ENCODE data around the gene C1QTNF7.

Gene C1QTNF7

DNA sequence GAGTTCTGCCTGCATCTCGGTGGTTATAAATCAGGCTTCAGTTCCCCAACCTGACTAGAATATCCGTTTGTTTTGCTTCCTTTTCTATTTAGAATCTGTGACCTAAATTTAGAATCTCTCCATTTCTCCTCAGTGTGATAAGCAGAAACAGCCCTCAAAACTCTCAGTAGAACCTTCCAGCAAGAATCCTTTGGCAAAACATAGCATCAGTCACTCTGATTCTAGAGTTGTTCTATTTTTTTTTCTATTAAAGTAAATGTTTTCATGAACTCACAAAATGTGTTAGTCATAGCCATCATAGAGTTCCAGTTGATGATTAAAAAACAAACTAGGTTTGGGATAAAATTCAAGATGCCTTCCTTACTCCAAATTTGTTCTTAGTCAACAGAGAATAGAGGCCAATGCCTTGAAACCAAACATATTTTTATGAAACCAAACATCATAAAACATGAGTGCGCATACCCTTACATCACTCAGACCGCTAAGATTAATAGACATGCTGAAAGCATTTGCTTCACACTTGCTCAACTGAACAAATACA, 13.2 kb upstream of the C1QTNF7 start:
- no peak for DNase-seq

DNA sequence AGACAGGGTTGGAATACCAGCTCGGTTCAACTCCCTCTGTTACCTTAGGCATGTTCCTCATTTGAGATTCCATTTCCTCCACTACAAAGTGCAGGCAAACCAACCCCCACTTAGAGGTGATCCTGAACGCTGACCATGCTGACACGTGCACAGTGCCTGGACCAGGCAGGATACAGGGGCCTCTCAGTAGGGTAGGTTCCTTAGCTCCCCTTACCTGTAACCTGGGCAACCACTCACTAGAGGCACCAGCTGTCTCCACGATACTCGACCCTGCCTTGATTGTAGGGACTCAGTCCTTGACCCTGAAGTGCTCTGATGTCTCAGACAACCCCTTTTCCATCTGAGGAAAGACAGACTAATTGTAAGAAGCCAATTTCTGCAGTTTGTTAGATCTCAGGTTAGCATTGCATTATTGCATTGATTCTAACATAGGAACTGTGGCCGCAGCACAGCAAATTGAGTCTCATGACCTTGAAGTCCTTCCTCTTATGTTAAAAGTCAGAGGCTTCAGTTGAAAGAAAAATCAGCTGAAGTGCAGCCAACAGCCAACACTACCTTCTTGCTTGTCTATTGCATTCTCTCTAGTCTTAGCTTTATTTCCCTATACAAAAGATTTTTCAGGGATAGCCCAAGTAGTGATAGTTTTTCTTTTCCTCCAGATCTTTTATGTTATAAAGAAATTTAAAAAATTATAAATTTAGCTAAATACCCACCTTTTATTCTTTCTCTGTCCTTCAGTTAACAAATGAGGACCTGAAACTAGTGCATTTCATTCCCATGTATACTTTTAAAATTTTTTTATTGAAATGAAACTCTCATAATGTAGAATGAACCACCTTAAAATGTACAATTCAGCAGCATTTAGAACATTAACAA, 11.2 kb upstream of the C1QTNF7 start:
- DNase-seq: no peak

DNA sequence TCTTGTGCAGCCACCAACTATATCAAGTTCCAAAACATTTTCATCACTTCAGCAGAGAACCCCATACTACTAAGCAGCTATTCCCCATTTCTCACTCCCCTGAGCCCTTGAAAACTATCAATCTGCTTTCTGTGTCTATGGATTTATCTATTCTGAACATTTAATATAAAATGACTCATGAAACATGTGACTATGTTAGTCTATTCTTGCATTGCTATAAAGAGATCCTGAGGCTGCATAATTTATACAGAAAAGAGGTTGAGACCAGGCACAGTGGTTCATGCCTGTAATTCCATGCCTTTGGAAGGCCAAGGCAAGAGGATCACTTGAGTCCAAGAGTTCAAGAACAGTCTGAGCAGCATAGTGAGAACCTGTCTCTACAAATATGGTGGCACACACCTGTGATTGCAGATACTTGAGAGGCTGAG, 10.6 kb upstream of the C1QTNF7 start:
- no peak for DNase-seq

DNA sequence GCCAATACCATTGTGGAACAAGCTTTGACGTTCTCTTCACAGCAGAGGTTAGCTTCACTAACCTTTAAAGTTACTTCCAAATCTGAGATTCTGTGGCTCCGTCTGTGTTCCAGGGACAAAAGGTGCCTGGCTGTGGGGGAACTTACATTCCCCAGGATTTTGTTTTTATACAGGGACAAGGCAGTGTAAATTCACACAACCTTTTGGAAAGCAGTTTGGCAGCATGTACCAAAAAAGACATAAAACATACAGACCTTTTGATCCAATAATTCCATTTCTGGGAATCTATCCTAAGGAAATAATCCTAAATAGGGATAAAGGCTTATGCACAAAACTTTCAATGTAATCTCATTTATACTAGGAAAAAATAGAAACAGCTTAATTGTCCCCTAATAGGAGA, 8.9 kb upstream of the C1QTNF7 start:
- no peak for DNase-seq

DNA sequence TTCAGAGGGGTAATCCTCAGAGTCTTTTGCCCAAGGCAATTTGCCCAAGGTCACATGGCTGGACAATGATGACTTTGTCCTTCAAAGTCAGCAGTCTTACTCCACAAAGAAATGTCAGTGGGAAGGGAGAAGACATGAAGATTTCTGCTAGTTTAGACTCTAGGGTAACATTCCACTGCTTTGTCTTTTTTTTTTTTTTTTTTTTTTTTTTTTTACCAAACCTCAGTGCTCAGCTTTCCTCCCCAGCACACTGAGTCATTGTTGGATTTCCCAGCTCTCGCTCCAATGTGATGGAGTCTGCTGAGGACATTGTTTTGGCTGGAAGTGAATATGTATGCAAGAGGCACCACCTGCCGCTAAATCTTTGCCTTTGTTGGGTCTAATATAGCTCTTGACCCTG, 7.2 kb upstream of the C1QTNF7 start:
- peak; percentile 70 for DNase-seq

DNA sequence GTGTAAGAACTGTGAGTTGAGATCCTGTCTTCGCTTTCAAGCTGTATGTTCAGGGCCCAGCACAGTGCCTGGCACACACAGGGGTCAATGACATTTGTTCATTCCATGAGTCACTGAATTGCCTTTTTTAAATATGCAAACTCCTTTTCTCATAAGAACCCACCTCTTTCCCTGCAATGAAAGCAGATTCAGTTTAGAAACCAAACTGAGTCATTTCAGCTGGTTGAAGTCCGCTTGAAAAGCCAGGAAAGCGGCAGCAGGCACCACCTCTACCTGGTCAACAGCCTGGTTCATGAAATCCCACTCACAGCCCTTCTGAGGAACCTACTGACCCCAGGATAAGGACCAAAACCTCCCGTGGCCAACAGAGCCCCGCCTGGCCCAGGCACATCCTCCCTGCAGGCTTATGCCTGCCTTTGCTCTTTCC, 4.5 kb upstream of the C1QTNF7 start:
- DNase-seq: no peak

DNA sequence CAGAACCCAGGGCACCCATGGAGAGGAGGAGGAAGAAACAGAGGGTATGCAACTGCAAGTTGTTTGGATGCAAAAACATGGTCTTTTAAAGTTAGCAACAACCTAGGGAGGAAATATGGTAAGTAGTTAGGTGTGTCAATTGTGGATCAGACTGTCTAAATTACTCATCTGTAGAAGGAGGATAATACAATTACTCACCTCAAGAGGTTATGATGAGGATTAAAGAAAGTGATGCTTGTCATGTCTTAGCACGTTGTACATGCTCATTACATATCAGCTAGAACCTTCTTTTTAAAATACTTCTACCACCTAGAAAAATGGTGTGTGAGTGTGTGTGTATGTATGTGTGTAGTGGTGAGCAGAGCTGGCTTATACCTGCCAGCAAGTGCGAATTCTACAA, 2.3 kb upstream of the C1QTNF7 start:
- no peak for DNase-seq

DNA sequence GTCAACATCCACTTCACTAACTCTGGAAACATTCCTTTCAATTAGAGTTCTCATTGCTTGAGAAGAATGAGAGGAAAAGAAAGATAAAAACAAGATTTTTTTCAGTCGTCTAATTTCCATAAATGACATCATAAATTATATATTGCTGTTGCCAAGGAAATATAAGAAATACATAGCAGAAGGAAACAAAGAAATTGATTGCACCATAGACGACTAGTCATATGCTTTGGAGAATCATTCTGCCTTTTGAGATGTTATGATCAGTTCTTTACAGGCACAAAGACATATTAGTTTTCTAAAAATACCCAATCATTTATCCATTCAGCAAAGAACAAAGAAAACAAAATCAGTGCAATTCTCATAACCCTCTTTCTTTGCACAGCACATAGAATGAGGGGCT, 672 bp upstream of the C1QTNF7 start:
- peak; percentile 4 for DNase-seq

DNA sequence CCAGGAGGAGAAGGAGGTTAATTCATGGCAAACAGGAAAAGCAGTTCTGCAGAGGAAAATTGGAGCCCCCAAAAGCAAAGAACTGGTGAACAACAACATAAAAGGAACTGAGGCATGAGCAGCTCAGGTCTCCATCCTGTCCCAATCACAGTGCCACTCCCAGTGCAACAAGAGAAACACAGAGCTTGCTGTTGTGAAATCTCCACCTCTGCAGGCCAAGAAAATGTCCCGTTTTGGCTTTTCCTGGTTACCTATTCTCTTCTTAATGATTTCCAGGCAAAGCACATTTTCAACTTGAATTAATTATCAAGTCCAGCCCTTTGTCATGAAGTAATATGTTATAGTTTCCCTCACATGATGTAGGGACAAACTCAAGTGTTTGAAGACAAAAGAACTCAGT, 778 bp downstream of the C1QTNF7 start:
- no peak for DNase-seq

DNA sequence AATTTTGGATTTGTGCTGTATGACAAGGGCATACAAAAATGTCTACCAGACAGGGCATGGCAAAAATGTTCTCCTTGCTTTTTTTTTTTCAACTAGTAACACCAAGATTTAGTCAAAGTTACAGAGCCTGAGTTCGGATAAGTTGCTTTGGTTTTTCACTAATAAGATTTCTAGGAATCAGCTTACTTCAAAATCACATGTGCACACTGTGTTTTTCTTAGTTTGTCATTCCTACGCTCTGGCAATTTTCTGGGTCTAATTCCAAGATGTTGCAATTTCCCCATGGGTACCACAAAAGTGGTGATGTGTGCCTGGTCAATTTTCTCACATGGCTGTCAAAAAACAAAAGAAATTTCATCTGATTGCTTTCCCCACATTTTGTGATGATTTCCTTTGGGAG, 6.3 kb downstream of the C1QTNF7 start:
- DNase-seq: no peak

DNA sequence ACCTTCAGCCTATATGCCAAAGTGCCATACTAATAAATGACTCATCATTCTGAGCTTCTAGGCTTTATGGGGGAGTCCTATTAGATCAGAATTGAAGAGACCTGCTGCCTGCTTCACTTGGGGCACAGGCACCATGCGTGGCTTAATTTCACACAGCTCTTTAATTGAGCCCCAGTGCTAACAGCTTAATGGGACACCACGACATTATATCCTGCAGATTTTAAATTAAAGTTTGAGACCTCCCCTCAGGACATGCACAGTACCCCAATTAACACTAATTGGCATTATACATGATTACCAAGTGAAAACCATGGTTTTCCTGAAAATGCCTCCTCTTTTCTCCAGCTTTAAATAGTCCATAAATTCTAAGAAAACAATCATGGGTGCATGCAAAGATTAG, 6.8 kb downstream of the C1QTNF7 start:
- no peak for DNase-seq

DNA sequence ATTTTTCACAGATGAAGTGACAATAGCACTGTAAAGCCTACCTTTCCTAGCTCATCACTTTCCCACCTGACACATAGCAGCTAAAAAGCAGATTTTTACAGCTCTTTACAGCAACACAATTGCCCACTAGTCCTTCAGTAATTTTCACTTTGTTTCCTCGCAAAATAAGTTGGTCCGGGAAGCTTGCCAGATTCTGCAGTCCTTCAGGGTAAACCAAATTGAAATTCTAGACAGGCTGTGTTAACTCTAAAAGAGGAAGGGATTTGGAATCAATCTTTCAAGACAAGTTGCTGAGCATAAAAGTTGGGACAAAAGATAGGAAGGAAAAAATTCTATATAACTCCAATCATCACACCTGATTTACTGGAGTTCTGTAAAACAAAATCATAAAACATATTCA, 8.7 kb downstream of the C1QTNF7 start:
- DNase-seq: no peak

DNA sequence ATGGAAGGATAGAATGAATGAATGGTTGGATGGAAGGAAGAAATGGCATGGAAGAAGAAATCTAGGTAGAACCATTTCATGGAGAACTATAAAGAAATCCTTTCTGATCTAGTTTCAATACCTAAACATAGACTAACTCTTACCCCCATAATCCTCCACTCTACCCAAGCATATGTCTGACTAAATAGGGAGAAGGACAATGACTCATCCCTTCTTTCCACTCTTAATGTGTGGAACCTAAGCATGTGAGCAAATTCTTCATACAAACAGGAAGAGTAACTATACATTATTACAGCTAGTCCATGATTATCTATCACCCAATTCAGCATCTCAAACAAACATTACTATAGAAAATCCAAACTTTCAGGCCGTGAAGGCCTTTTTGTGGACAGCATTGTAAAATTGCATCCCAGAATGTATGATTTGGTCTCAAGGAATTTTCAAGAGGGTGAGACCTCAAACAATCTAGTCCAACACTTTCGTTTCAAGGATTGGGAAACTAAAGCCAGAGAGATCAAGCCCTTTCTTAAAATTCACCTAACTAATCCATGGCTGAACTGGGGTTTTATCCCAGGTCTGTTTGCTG, 11.2 kb downstream of the C1QTNF7 start:
- peak; percentile 60 for DNase-seq

DNA sequence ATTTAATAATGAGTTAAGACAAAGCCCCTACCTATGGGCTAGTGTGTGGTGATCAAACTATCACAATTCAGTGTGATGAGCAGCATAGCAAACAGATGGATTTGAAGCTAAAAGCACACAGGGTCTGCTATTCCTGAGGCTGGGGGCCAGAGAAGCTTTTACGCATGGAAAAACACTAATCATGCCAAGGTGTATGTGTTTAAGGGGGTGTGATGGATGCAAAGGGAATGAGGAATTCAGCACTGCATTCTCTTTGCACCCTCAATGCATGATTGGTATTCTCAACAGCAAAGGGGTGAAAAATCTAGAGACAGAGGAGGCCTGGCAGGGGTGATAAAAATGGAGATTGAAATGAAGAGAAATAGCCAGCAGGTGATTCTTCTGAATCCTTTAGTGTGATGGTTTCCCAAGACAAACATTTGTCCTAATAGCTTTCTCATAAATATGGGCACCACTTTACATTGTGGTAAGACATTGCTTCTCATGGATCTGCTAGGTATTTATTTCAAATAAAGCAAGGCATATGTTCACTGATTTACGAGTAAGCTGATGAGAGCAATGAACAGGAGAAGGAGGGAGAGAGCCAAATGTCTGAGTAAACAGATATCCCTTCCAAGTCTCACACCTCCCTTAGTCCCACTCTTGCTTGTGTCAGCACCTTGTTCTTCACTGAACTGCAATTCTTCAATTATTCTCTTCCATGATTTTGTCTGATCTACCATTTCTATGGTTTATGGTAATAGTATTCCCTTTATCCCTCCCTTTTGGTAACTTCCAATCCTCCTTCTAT, 15.7 kb downstream of the C1QTNF7 start:
- no peak for DNase-seq

DNA sequence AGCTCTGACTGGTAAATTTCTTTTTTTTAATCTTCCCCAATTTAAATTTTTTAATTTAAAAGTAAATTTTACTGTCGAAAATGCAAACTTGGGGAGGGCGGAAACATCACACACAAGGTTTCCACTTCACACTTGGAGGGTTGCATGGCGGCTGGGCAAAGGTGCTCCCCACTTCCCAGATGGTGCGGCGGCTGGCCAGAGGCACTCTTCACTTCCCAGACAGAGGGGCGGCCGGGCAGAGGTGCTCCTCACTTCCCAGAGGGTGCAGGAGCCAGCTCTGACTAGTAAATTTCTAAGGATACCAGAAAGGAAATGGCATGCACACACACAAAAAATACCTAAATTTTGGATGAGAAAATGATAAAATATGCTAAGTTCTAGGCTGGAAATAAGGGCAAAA, 16.4 kb downstream of the C1QTNF7 start:
- no peak for DNase-seq

DNA sequence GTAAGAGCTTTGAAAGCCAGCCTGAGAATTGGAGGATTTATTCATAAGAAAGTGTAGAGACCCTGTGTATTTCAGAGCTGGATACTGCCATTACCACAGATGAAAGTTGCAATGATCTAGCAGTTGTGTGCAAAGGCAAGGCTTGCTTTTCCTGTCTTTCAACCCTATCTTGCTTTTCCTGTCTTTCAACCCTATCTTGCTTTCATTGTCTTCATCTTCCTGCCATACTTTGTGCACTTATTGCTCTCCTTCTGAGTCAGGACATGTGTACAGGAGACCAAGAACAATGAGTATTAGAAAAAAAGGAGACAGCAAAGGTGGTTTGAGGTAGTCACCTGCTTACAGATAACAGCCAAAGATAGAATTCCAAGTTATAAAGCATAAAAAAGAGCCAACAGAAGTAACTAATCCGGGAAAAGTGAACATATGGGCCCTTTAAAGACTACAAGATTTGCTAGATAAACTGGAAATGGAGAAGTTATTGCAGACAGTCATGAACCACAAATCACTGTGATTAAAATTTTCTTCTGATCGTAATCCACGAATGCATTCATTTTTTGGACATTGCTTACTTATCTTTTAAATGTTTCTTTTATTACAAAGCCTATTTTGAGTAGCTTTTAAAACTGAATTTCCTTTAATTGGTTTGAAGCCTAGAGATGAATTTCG, 17.2 kb downstream of the C1QTNF7 start:
- no peak for DNase-seq

DNA sequence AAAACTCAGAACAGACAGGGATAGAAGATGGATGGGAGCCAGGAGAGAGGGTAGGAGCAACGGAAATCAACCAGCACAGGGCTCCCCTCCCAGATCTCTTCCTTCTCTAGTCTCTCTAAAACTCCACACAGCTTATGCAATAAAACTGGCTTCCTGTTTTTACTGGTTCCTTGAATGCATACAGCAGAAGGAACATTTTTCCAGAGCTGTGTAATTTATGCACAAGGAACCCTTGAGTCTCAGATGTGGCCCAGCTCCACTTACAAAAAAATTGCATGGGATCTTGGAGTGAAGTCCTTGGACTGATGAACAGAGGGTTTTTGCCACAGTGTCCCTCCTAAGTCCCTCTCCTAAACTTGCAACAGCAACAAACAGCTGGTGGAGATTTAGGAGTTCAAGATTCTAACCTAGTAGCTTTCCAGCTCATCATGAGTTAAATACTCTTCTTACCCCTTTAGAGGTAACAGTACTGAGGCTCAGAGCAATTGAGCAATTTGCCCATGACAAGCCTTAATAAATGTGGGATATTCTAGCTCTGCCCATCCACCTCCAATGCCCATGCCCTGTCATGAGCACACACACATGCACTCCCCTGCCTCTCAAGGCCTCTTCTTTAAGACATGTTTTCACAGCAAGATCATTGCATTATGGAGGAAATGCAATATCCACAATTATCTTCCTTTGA, 23.5 kb downstream of the C1QTNF7 start:
- peak; percentile 57 for DNase-seq

DNA sequence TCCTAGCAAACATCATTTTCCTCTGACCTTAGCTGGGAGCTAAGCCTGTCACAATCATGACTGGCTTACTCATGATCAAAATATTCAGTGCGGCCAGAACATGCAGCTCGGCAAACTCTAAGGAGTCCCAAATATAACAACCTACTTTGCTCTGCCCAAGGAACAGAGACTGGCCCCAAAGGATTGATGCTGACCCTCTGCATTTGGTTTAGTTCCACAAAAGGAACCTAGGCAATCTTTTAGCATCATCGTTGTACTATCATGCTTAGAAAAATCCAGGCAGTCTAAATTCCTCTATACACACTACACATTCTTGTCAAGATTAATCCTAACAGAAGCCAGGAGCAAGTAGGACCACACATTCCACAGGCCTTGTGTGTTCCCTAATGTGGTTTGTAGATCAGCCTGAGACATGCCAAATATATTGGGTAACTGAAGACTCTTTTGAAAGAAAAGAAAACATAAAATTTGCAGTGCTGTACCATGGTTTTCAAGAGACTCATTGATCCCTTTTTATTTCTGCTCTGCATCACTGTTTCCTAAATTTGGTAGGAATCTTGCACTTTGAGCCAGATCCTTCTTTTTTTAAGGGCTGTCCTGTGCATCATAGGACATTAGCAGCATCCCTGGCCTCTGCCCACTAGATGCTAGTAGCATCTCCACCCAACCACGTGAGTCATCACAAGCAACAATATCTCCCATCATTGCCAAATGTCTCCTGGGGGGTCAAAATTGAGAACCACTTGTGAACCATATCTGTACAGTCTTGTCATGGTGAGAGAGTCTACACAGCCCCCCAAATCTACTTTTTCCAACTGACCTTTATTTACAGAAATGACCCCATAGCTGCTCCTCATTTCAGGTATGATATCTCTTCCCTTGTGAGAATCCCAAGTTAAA, 24.3 kb downstream of the C1QTNF7 start:
- DNase-seq: peak; percentile 92

DNA sequence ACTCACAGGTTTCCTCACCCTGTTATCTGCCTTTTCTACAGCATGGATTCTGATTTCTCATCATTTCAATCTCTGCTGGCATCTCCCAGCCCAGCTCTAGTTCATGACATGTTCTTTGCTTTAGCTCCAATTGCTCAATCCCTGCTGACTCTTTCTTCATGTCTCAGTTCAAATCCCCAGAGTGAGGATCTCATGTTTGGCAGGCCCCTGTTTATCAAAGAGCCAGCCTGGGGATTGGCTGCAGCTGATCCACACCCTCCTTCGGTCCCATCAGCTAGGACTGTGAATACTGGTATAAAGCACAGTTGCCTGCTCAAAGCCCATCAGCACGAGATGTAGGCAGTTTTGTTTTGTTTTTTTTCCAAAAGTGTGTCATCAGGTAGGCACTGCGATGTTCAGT, 27.5 kb downstream of the C1QTNF7 start:
- peak; percentile 43 for DNase-seq

DNA sequence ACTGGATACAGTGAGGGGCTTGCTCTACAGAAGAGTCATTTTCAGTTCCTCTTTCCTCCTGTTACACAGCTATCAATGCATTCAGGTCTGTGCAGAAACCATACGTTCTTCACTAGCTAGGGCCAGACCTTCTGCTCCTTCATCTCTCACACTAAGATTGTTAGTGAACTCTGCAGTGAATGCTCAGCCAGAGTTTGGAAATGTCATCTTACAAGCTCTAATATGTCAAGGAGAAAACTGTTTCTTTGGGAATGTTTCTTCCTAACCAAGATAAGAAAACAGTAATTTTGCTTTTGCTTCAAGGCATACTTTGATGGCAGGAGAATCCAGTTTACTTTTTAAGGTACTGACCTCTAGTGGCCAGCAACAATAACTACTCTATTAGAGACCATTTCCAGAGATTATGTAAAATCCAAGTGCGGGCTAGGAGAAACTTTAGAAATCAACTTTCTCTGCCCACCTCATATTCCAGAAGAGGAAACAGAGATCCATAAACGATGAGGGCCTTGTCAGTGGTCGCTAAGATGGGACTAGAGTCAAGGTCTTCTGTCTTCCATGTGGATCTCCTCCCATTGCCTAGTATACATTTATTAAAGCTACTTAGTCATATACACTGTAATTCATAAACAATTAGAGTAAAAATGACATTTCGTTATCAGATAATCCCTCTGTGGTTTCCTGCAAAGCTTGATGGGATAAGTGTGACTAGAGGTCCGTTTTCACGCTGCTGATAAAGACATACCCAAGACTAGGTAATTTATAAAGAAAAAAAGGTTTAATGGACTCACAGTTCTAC, 29.8 kb downstream of the C1QTNF7 start:
- DNase-seq: peak; percentile 53

All from HCEC 1CT (cell line).